H1 (cell line): ENCODE measurements around the gene TEDC1. TPM values are rescaled to one million over a fixed set of nuclear protein-coding genes. Genes with fewer than 3 reads are reported as not detected.

Source experiments
- CTCF ChIA-PET: fragments of 300-600 bp; sonication (Branson Sonifier 250); formaldehyde crosslinking; loops from one replicate; lab custom pipeline; 2021; ENCODE audit not compliant: partially characterized antibody; lab: Charles Lee
- POLR2A ChIA-PET: fragments of 300-600 bp; sonication (Branson Sonifier 250); formaldehyde crosslinking; loops from one replicate; lab custom pipeline; 2021; ENCODE audit warnings: inconsistent platforms; ENCODE audit not compliant: partially characterized antibody; lab: Charles Lee
- DNase-seq, 2 experiments: peaks; one replicate each; pipeline versions ENCODE4 v3.0.0 to v3.0.0-alpha.2; 2010 to 2022; ENCODE audit warnings: low spot score in 2 of 2, low read depth in 1 of 2, mixed read lengths in 1 of 2
- FAIRE-seq: peaks from 2 replicates; lab custom pipeline; 2011; peaks lifted over from hg19 to GRCh38; lab: Jason Lieb, UNC
- H2AFZ ChIP-seq: 2 replicates; pipeline ENCODE4 v1.8.1; 2012; ENCODE audit warnings: low read length, inconsistent platforms
- H2AK5ac ChIP-seq: 2 replicates; pipeline ENCODE4 v1.6.1; 2013; ENCODE audit warnings: low read depth, low read length
- H2BK120ac ChIP-seq: replicated peaks from 2 replicates; pipeline ENCODE3; 2013; ENCODE audit warnings: low read depth, low read length, inconsistent platforms
- H2BK12ac ChIP-seq: 2 replicates; pipeline ENCODE4 v1.6.1; 2013; ENCODE audit warnings: low read depth, low read length
- H2BK15ac ChIP-seq: 2 replicates; pipeline ENCODE4 v1.6.1; 2013; ENCODE audit warnings: low read length
- H2BK20ac ChIP-seq: 2 replicates; pipeline ENCODE4 v1.6.1; 2013; ENCODE audit warnings: low read length
- H2BK5ac ChIP-seq: 2 replicates; pipeline ENCODE4 v1.6.1; 2013; ENCODE audit warnings: low read depth, low read length
- H3K14ac ChIP-seq: 2 replicates; pipeline ENCODE4 v1.6.1; 2013; ENCODE audit warnings: inconsistent platforms; ENCODE audit not compliant: insufficient read length
- H3K18ac ChIP-seq: 2 replicates; pipeline ENCODE4 v1.6.1; 2013; ENCODE audit warnings: low read length; ENCODE audit errors: extremely low read depth
- H3K23ac ChIP-seq: 2 replicates; pipeline ENCODE4 v1.6.1; 2013; ENCODE audit warnings: inconsistent platforms; ENCODE audit not compliant: insufficient read length
- H3K23me2 ChIP-seq: 2 replicates; pipeline ENCODE4 v1.6.1; 2013; ENCODE audit warnings: low read depth, low read length
- H3K27ac ChIP-seq: 2 replicates; pipeline ENCODE4 v1.6.1; 2011; ENCODE audit warnings: low read depth, low read length, inconsistent platforms
- H3K27me3 ChIP-seq, 4 experiments: replicated peaks in 1 of 4; 1 replicate in 1 of 4; 2 replicates in 3 of 4; pipeline versions ENCODE4 v1.6.1 to v1.8.1; 2011 to 2013; ENCODE audit warnings: low read length in 3 of 4, mild to moderate bottlenecking in 3 of 4, inconsistent platforms in 2 of 4, mixed read lengths in 2 of 4, moderate library complexity in 1 of 4; ENCODE audit not compliant: control insufficient read depth in 3 of 4, insufficient read depth in 3 of 4; ENCODE audit errors: extremely low read depth in 1 of 4
- H3K36me3 ChIP-seq, 4 experiments: 2 replicates each; pipeline versions ENCODE4 v1.6.1 to v1.8.1; 2011 to 2013; ENCODE audit warnings: mild to moderate bottlenecking in 4 of 4, low read length in 3 of 4, moderate library complexity in 2 of 4, control low read depth in 1 of 4, inconsistent platforms in 1 of 4; ENCODE audit not compliant: insufficient read depth in 4 of 4, control insufficient read depth in 2 of 4
- H3K4ac ChIP-seq: replicated peaks from 2 replicates; pipeline ENCODE3; 2013; ENCODE audit warnings: low read length, low read depth, mixed read lengths, inconsistent platforms; ENCODE audit not compliant: insufficient read length
- H3K4me1 ChIP-seq, 4 experiments: replicated peaks in 1 of 4; 1 replicate in 1 of 4; 2 replicates in 3 of 4; pipeline versions ENCODE4 v1.6.1 to v1.8.1; 2011 to 2013; ENCODE audit warnings: low read length in 3 of 4, inconsistent platforms in 2 of 4, mixed read lengths in 1 of 4; ENCODE audit not compliant: insufficient read depth in 4 of 4, control insufficient read depth in 3 of 4
- H3K4me2 ChIP-seq, 2 experiments: 2 replicates each; pipeline versions ENCODE4 v1.6.1 to v1.8.1; 2011 to 2013; ENCODE audit warnings: low read depth in 2 of 2, low read length in 2 of 2, control low read depth in 1 of 2, inconsistent platforms in 1 of 2, mild to moderate bottlenecking in 1 of 2; ENCODE audit not compliant: insufficient read depth in 1 of 2
- H3K4me3 ChIP-seq, 4 experiments: fragments of 200-600, 300-600 bp in 1 of 4; sonication (generic), shearing (Covaris generic), sonication (Bioruptor Twin) in 1 of 4; 2 replicates each; pipeline versions ENCODE4 v1.5.1 to v1.8.1; 2011 to 2016; ENCODE audit warnings: low read length in 4 of 4, low read depth in 3 of 4, control low read depth in 2 of 4, inconsistent platforms in 2 of 4, mild to moderate bottlenecking in 2 of 4, mixed read lengths in 1 of 4, moderate library complexity in 1 of 4; ENCODE audit not compliant: insufficient read depth in 2 of 4; ENCODE audit errors: extremely low read depth in 1 of 4
- H3K56ac ChIP-seq: replicated peaks from 2 replicates; pipeline ENCODE3; 2013; ENCODE audit warnings: low read depth, mild to moderate bottlenecking, mixed read lengths, low read length, inconsistent platforms; ENCODE audit not compliant: insufficient read length
- H3K79me1 ChIP-seq: 2 replicates; pipeline ENCODE4 v1.6.1; 2013; ENCODE audit warnings: low read depth, low read length, control low read depth
- H3K79me2 ChIP-seq, 2 experiments: 2 replicates each; pipeline versions ENCODE4 v1.6.1 to v1.8.1; 2012 to 2013; ENCODE audit warnings: low read length in 2 of 2, mild to moderate bottlenecking in 2 of 2, inconsistent platforms in 1 of 2; ENCODE audit not compliant: insufficient read depth in 2 of 2, control insufficient read depth in 1 of 2
- H3K9ac ChIP-seq, 4 experiments: replicated peaks in 1 of 4; 1 replicate in 1 of 4; 2 replicates in 3 of 4; pipeline versions ENCODE4 v1.6.1 to v1.8.1; 2011 to 2013; ENCODE audit warnings: low read depth in 3 of 4, low read length in 3 of 4, control low read depth in 2 of 4, mild to moderate bottlenecking in 2 of 4, moderate library complexity in 2 of 4, inconsistent platforms in 1 of 4; ENCODE audit errors: extremely low read depth in 1 of 4
- H3K9me3 ChIP-seq, 2 experiments: 2 replicates each; pipeline versions ENCODE4 v1.6.1 to v1.8.1; 2012 to 2013; ENCODE audit warnings: mild to moderate bottlenecking in 2 of 2, moderate library complexity in 2 of 2, control low read depth in 1 of 2, inconsistent platforms in 1 of 2, low read depth in 1 of 2, low read length in 1 of 2, mixed read lengths in 1 of 2; ENCODE audit not compliant: insufficient read depth in 2 of 2
- H4K20me1 ChIP-seq, 2 experiments: replicated peaks in 1 of 2; 2 replicates each; pipeline versions ENCODE3 to v1.8.1; 2011 to 2013; ENCODE audit warnings: inconsistent platforms in 2 of 2, low read length in 2 of 2, mild to moderate bottlenecking in 1 of 2; ENCODE audit not compliant: insufficient read depth in 2 of 2, control insufficient read depth in 1 of 2
- H4K5ac ChIP-seq: 2 replicates; pipeline ENCODE4 v1.6.1; 2013; ENCODE audit warnings: low read length, low read depth, mixed read lengths, inconsistent platforms; ENCODE audit not compliant: insufficient read length
- H4K8ac ChIP-seq: 2 replicates; pipeline ENCODE4 v1.8.0; 2013; ENCODE audit warnings: mild to moderate bottlenecking, moderate library complexity, low read length, inconsistent platforms; ENCODE audit not compliant: insufficient read depth; ENCODE audit errors: extremely low read depth
- H4K91ac ChIP-seq: replicated peaks from 2 replicates; pipeline ENCODE3; 2013; ENCODE audit warnings: low read length, mixed read lengths, inconsistent platforms; ENCODE audit not compliant: insufficient read length
- BACH1 ChIP-seq: IDR thresholded peaks from 2 replicates; pipeline ENCODE4 v1.6.1; 2012; ENCODE audit warnings: low read length, improper control_type of control experiment
- CBX5 ChIP-seq: fragments of 300-800, 300-1000 bp; sonication (generic); IDR thresholded peaks from 2 replicates; pipeline ENCODE4 v1.7.1; 2016; ENCODE audit warnings: antibody characterized with exemption, low read length, low read depth
- CREB1 ChIP-seq: IDR thresholded peaks from 2 replicates; pipeline ENCODE4 v1.6.1; 2012; ENCODE audit warnings: inconsistent platforms
- EGR1 ChIP-seq: IDR thresholded peaks from 2 replicates; pipeline ENCODE4 v1.6.1; 2011; ENCODE audit warnings: low read depth, low read length, borderline replicate concordance
- MAX ChIP-seq: IDR thresholded peaks from 2 replicates; pipeline ENCODE4 v1.6.1; 2012; ENCODE audit warnings: inconsistent platforms
- NRF1 ChIP-seq: IDR thresholded peaks from 2 replicates; pipeline ENCODE4 v1.6.1; 2011; ENCODE audit warnings: mild to moderate bottlenecking, low read depth, low read length, improper control_type of control experiment
- RFX5 ChIP-seq: IDR thresholded peaks from 2 replicates; pipeline ENCODE4 v1.6.1; 2011; ENCODE audit warnings: low read depth, low read length, improper control_type of control experiment, borderline replicate concordance
- SP4 ChIP-seq: IDR thresholded peaks from 2 replicates; pipeline ENCODE4 v1.6.1; 2012; ENCODE audit warnings: low read length, inconsistent platforms
- USF2 ChIP-seq: IDR thresholded peaks from 2 replicates; pipeline ENCODE4 v1.6.1; 2011; ENCODE audit warnings: low read length, improper control_type of control experiment
- WGBS, 2 experiments: shearing (Covaris generic) in 1 of 2; methylation state at CpG; one replicate each; pipeline versions ENCODE4 v1.1.6 to v1.1.7; 2013 to 2015; ENCODE audit warnings: low lambda C conversion rate in 2 of 2, mixed read lengths in 2 of 2, inconsistent platforms in 1 of 2, low coverage in 1 of 2, missing lambda C conversion rate in 1 of 2; ENCODE audit not compliant: insufficient replicate concordance in 2 of 2, insufficient coverage in 1 of 2, insufficient read length in 1 of 2; ENCODE audit errors: extremely low coverage in 1 of 2, missing lambda C conversion rate in 1 of 2; 5-methylcytosine and 5-hydroxymethylcytosine counted together
- polyA plus RNA-seq, 7 experiments: library from polyadenylated mRNA; depleted of rRNA in 3 of 7; stranded (reverse) in 5 of 7; unstranded in 2 of 7; fragments of >200 nt in 5 of 7; fragments of 200-250 nt in 2 of 7; gene quantifications; 1 replicate in 5 of 7; 2 replicates in 1 of 7; 4 replicates in 1 of 7; pipeline versions ENCODE4 v1.2.1 to v1.2.3, GENCODE V29; 2011 to 2013; ENCODE audit warnings: missing spikeins in 2 of 7, mixed read lengths in 2 of 7
- total RNA-seq: library from RNA; stranded (reverse); fragmentation: NEBNext Ultra II Directional; extraction: Animal tissue kit (Norgen Biotek cat#: 25700); gene quantifications from 2 replicates; pipeline ENCODE4 v1.2.1, GENCODE V29; 2021

TEDC1 gene
- total and polyA plus RNA-seq, 2 of the 8 experiments (the other 6 are each of a cell fraction or from before 2014, with no cell fraction given): 5.6 to 14.8 TPM

GRCh38 chr14:105531088-105531893 lies 40.2 kb downstream of the TEDC1 start:
- Histone ChIP-seq H3K4me3 (no peak overlapping the region), H3K9me3 (peaks cover 6 to 71% of the 10 kb centered on the region in 2 experiments; a peak in 3 of 4 replicates), H2BK5ac (no peak overlapping the region), H3K18ac (no peak overlapping the region), H2AK5ac (no peak overlapping the region), H4K20me1 (no peaks in the 10 kb centered on the region), H3K23me2 (no peaks in the 10 kb centered on the region; the same call in 1 of the 2 replicates), H2BK20ac (no peak overlapping the region), H3K4ac (no peak overlapping the region), H3K27ac (no peak overlapping the region), H3K36me3 (no peaks in the 10 kb centered on the region), H2BK120ac (no peak overlapping the region), H3K27me3 (peaks cover 9 to 27% (median 20%) of the 10 kb centered on the region in 4 experiments), H4K91ac (no peak overlapping the region), H3K4me2 (no peak overlapping the region), H2BK12ac (no peak overlapping the region), H3K56ac (no peak overlapping the region), H4K8ac (no peak overlapping the region), H2BK15ac (no peak overlapping the region), H3K79me1 (no peaks in the 10 kb centered on the region), H3K23ac (no peak overlapping the region), H4K5ac (no peak overlapping the region), H3K4me1 (peaks cover 0 to 2% (median 0%) of the 10 kb centered on the region in 4 experiments; a peak in 3 of 7 replicates), H3K79me2 (no peaks in the 10 kb centered on the region), H3K14ac (no peak overlapping the region), H3K9ac (no peak overlapping the region), H2AFZ (no peak overlapping the region)
- ChIA-PET CTCF (no interaction called here), POLR2A (no interaction called here)
- WGBS, 2 experiments: 88% methylated on average over 16 of the region's 30 CpGs; no CpG with 5 or more reads in 1 of the 2 experiments
- no peak for FAIRE-seq
- no peak for TF ChIP-seq CREB1
- TF ChIP-seq NRF1: no peak
- TF ChIP-seq EGR1: no peak
- no peak for TF ChIP-seq RFX5
- TF ChIP-seq SP4: no peak
- no peak for TF ChIP-seq MAX
- no peak for TF ChIP-seq BACH1
- no peak for TF ChIP-seq CBX5
- no peak for TF ChIP-seq USF2
- no peak for DNase-seq
